GM19099 (cell line): Measurements from ENCODE around the gene HSPA4.

Experiments used
- POLR2A ChIP-seq: IDR thresholded peaks from 3 replicates; pipeline ENCODE4 v1.6.1; 2011; ENCODE audit warnings: low read depth; ENCODE audit not compliant: insufficient read length; ENCODE audit errors: extremely low read depth

Gene HSPA4

DNA sequence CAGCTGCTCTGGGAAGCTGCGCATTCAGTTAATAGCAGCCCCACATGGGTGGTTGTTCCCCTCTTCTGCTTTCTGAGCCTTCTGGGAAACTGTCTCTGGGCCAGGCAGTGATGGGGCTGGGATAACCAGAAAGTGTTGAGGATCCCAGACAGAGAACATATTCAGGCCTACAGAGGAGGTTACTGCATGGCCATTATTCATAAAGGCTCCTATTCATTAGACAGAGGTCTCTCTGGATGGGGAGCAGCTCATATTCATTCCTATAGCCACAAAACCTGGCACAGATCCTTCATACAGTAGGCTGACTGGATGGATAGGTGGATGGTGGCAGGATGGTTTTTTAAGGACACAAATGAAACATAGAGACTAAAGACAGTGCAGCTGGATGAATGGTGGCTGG is 76.3 kb downstream of the HSPA4 start:
- TF ChIP-seq POLR2A: no peak

GRCh38 chr5:133129289-133129688 is 77.5 kb downstream of the HSPA4 start:
- TF ChIP-seq POLR2A: no peak

GRCh38 chr5:133129950-133130349 is 78.1 kb downstream of the HSPA4 start:
- no peak for TF ChIP-seq POLR2A

DNA sequence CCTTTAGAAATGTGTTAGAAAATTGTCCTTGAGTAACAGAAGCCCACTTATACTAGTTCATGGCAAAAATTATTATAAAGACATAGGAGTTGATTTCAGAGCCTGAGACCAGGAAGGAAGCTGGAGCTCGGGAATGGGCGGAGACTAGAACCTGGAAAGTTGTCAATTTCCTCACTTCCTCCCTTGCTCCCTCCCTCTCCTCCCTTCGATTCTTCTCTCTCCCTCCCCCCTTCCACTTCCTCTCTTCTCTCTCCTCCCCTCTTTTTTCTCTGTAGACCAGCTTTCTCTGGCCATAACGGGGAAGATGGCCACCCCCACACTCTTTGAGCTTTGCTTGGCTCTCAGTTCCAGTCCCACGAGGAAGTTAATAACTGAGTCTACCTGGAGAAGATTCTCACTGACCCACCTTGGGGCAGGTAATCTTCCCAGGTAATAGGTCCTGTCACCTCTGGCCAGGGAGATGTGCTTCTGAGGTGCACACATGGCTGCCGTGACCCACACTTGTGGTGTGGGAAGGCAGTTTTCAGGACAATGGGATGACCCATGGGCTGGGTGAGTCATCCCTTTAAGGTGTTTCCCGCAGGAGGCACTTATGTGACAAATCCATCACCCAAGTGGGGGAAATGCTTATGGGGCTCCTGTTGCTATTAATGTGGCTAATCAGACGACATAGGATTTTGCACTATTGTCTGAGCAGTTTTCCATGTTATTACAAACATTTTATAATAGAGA is 78.7 kb downstream of the HSPA4 start:
- TF ChIP-seq POLR2A: no peak

- no peak for TF ChIP-seq POLR2A
Observed at GRCh38 chr5:133132717-133133116, 80.9 kb downstream of the HSPA4 start.

DNA sequence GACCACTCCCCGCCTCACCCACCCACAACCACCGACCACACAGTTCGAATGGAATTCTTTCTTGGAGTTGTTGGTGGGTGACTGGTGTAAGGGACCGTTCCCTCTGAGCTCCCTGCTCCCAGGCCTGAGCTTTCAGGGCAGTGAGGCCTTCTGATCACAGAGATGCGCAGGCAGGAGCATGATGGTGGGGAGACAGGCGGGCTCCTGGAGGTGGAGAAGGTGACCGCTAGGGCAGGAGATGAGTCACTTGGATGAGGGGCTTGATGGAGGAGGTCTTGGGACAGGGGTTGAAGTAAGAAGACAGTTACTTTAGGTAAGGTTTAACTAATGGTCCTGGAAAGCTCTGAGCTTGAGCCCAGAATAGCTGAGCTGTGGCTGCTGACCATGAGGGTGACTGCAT is 88.5 kb downstream of the HSPA4 start:
- TF ChIP-seq POLR2A: no peak

- no peak for TF ChIP-seq POLR2A
Observed at GRCh38 chr5:133141746-133142145, 89.9 kb downstream of the HSPA4 start.

DNA sequence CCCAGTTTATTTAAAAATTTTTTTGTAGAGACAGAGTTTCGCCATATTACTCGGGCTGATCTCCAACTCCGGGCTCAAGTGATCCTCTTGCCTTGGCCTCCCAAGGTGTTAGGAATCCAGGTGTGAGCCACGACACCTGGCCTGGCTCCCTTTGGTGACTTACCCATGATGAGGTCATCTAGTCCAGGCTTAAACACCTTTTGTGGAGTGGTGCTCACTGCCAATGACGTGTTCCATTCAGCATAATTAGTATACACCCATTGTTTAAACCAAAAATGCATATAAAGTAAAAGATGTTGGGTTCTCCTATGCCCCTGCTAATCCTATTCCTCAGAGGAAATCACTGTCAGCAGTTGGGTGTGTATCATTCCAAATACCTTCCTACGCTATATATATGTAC is 91.0 kb downstream of the HSPA4 start:
- TF ChIP-seq POLR2A: no peak

- no peak for TF ChIP-seq POLR2A
Observed at GRCh38 chr5:133144245-133144981, 92.6 kb downstream of the HSPA4 start.

- TF ChIP-seq POLR2A: no peak
Observed at GRCh38 chr5:133145436-133146170, 93.8 kb downstream of the HSPA4 start.

- no peak for TF ChIP-seq POLR2A
Observed at GRCh38 chr5:133147411-133147810, 95.6 kb downstream of the HSPA4 start.

- TF ChIP-seq POLR2A: no peak
Observed at GRCh38 chr5:133147815-133148567, 96.2 kb downstream of the HSPA4 start.

DNA sequence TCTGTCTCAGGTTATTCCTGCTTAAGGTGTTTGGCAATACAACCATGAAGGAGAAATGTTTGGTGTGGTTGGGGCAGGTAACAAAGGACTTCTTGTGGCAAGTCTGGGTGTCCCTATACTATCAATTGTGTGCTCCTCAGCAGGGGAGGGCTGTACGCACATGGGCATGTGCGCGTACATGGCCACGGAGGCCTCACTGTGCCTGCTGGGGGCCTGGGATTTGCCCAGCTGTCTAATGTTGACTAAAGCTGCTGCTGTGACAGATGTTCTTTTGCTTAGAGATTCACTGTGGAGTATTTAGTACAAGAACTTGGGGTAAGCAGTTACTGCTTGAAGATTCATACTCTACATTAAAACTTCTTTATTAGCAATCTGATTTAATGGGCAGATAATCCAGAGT is 97.5 kb downstream of the HSPA4 start:
- TF ChIP-seq POLR2A: no peak

GRCh38 chr5:133150909-133151544 is 99.2 kb downstream of the HSPA4 start:
- TF ChIP-seq POLR2A: no peak

DNA sequence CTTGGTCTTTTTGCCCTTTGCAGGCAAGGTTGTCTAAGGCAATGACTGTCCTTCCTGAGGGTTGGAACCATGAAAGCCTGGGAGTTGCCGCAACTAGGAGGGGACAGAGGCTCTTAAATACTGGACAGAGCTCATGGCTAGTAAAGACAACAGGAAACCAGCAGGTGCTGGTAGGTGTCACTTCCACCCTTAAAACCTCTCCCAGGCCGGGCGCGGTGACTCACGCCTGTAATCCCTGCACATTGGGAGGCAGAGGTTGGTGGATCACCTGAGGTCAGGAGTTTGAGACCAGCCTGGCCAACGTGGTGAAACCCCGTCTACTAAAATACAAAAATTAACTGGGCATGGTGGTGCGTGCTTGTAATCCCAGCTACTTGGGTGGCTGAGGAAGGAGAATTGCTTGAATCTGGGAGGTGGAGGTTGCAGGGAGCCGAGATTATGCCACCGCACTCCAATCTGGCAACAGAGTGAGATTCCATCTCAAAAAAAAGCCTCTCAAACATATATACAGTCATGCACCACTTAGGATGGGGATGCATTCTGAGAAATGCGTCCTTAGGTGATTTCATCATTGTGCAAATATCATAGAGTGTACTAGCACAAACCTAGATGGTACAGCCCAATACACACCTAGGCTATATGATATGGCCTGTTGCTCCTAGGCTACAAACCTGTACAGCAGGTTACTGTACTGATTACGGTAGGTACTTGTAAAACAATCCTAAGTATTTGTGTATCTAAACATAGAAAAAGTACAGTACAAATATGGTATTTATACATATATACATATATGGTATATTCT is 102.7 kb downstream of the HSPA4 start:
- TF ChIP-seq POLR2A: no peak
